SK-N-SH treated with all-trans-retinoic acid at 6 μM for 48 hours (cell line): ENCODE results near the gene CACNA2D3.

Source experiments
- ATAC-seq: fragments of 200-7000 bp; cut with Tn5 transposase; 3 replicates; pipeline ENCODE4 v1.9.1; 2020; ENCODE audit warnings: mild to moderate bottlenecking, moderate library complexity
- ARNTL ChIP-seq: fragments of 450-650 bp; formaldehyde crosslinking; IDR thresholded peaks from 2 replicates; pipeline ENCODE4 v1.5.0; 2020; ENCODE audit warnings: low read depth, mild to moderate bottlenecking, moderate library complexity, borderline replicate concordance
- BACH2 ChIP-seq: fragments of 250-450 bp; sonication (Bioruptor Pico); IDR thresholded peaks from 2 replicates; pipeline ENCODE4 v1.9.0; 2021; ENCODE audit warnings: mild to moderate bottlenecking, borderline replicate concordance
- CREB5 ChIP-seq: fragments of 250-450 bp; sonication (Bioruptor Pico); IDR thresholded peaks from 2 replicates; pipeline ENCODE4 v1.5.1; 2020; ENCODE audit warnings: low read depth, mild to moderate bottlenecking, moderate library complexity
- CSDC2 ChIP-seq: fragments of 250-450 bp; sonication (Bioruptor Pico); IDR thresholded peaks from 2 replicates; pipeline ENCODE4 v1.5.0; 2020; ENCODE audit warnings: mild to moderate bottlenecking, moderate library complexity
- CSRNP3 ChIP-seq: fragments of 250-450 bp; sonication (Bioruptor Pico); IDR thresholded peaks from 2 replicates; pipeline ENCODE4 v1.5.1; 2021; ENCODE audit warnings: mild to moderate bottlenecking, moderate library complexity
- ESRRG ChIP-seq: fragments of 250-450 bp; sonication (Bioruptor Pico); IDR thresholded peaks from 2 replicates; pipeline ENCODE4 v1.6.1; 2021; ENCODE audit warnings: mild to moderate bottlenecking
- OSR1 ChIP-seq: fragments of 250-450 bp; sonication (Bioruptor Pico); IDR thresholded peaks from 2 replicates; pipeline ENCODE4 v1.8.0; 2022; ENCODE audit warnings: moderate library complexity, mild to moderate bottlenecking, inconsistent platforms
- PATZ1 ChIP-seq: fragments of 250-450 bp; sonication (Bioruptor Pico); IDR thresholded peaks from 2 replicates; pipeline ENCODE4 v1.8.0; 2020; ENCODE audit warnings: mild to moderate bottlenecking, moderate library complexity, borderline replicate concordance
- PPARA ChIP-seq: fragments of 250-450 bp; sonication (Bioruptor Pico); IDR thresholded peaks from 2 replicates; pipeline ENCODE4 v1.5.0; 2020; ENCODE audit warnings: mild to moderate bottlenecking, borderline replicate concordance
- SNAI2 ChIP-seq: fragments of 250-450 bp; sonication (Bioruptor Pico); IDR thresholded peaks from 2 replicates; pipeline ENCODE4 v1.5.0; 2020; ENCODE audit warnings: mild to moderate bottlenecking, moderate library complexity
- TCF4 ChIP-seq: fragments of 250-450 bp; sonication (Bioruptor Pico); IDR thresholded peaks from 2 replicates; pipeline ENCODE4 v1.8.0; 2021; ENCODE audit warnings: mild to moderate bottlenecking, moderate library complexity, borderline replicate concordance
- TOX ChIP-seq: fragments of 250-450 bp; sonication (Bioruptor Pico); IDR thresholded peaks from 2 replicates; pipeline ENCODE4 v1.8.0; 2021; ENCODE audit warnings: mild to moderate bottlenecking, moderate library complexity, borderline replicate concordance
- ZC3H10 ChIP-seq: fragments of 250-450 bp; sonication (Bioruptor Pico); IDR thresholded peaks from 2 replicates; pipeline ENCODE4 v1.5.1; 2021; ENCODE audit warnings: mild to moderate bottlenecking, moderate library complexity
- ZFP3 ChIP-seq: fragments of 250-450 bp; sonication (Bioruptor Pico); IDR thresholded peaks from 2 replicates; pipeline ENCODE4 v1.5.0; 2020; ENCODE audit warnings: mild to moderate bottlenecking, moderate library complexity
- ZFP30 ChIP-seq: fragments of 450-650 bp; formaldehyde crosslinking; IDR thresholded peaks from 2 replicates; pipeline ENCODE4 v1.5.0; 2022; ENCODE audit warnings: mild to moderate bottlenecking, moderate library complexity
- ZNF565 ChIP-seq: fragments of 450-650 bp; formaldehyde crosslinking; conservative IDR thresholded peaks from 2 replicates; pipeline ENCODE4 v1.5.0; 2020; ENCODE audit warnings: low read depth, mild to moderate bottlenecking, moderate library complexity
- ZNF70 ChIP-seq: fragments of 450-650 bp; formaldehyde crosslinking; IDR thresholded peaks from 2 replicates; pipeline ENCODE4 v1.5.0; 2020; ENCODE audit warnings: mild to moderate bottlenecking, moderate library complexity
- ZNF8 ChIP-seq: fragments of 450-650 bp; formaldehyde crosslinking; IDR thresholded peaks from 2 replicates; pipeline ENCODE4 v1.5.0; 2020; ENCODE audit warnings: mild to moderate bottlenecking, moderate library complexity
- TF ChIP-seq, protein P1 (sequence below): fragments of 250-450 bp; sonication (Bioruptor Pico); IDR thresholded peaks from 2 replicates; pipeline ENCODE4 v1.8.0; 2021; ENCODE audit warnings: low read depth, mild to moderate bottlenecking, moderate library complexity, borderline replicate concordance
- TF ChIP-seq, protein P2 (sequence below): fragments of 250-450 bp; sonication (Bioruptor Pico); IDR thresholded peaks from 2 replicates; pipeline ENCODE4 v1.5.0; 2020; ENCODE audit warnings: mild to moderate bottlenecking, moderate library complexity

CACNA2D3 gene

GRCh38 chr3:54719914-54720313, 597.6 kb downstream of the CACNA2D3 start:
- TF ChIP-seq ZFP3 (CRISPR knock-in tag) (no peak), OSR1 (CRISPR knock-in tag) (no peak), ZFP30 (no peak), TOX (CRISPR knock-in tag) (no peak), TCF4 (CRISPR knock-in tag) (no peak), PPARA (CRISPR knock-in tag) (no peak), CSDC2 (CRISPR knock-in tag) (no peak), SNAI2 (no peak), ZNF565 (CRISPR knock-in tag) (no peak), BACH2 (no peak), ZNF70 (no peak), ARNTL (CRISPR knock-in tag) (no peak), CREB5 (no peak), ESRRG (CRISPR knock-in tag) (no peak), PATZ1 (CRISPR knock-in tag) (no peak), CSRNP3 (CRISPR knock-in tag) (no peak), ZNF8 (CRISPR knock-in tag) (no peak)
- TF ChIP-seq, protein P1, sequence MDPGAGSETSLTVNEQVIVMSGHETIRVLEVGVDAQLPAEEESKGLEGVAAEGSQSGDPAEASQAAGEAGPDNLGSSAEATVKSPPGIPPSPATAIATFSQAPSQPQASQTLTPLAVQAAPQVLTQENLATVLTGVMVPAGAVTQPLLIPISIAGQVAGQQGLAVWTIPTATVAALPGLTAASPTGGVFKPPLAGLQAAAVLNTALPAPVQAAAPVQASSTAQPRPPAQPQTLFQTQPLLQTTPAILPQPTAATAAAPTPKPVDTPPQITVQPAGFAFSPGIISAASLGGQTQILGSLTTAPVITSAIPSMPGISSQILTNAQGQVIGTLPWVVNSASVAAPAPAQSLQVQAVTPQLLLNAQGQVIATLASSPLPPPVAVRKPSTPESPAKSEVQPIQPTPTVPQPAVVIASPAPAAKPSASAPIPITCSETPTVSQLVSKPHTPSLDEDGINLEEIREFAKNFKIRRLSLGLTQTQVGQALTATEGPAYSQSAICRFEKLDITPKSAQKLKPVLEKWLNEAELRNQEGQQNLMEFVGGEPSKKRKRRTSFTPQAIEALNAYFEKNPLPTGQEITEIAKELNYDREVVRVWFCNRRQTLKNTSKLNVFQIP (CRISPR knock-in tag): no peak
- TF ChIP-seq, protein P2, sequence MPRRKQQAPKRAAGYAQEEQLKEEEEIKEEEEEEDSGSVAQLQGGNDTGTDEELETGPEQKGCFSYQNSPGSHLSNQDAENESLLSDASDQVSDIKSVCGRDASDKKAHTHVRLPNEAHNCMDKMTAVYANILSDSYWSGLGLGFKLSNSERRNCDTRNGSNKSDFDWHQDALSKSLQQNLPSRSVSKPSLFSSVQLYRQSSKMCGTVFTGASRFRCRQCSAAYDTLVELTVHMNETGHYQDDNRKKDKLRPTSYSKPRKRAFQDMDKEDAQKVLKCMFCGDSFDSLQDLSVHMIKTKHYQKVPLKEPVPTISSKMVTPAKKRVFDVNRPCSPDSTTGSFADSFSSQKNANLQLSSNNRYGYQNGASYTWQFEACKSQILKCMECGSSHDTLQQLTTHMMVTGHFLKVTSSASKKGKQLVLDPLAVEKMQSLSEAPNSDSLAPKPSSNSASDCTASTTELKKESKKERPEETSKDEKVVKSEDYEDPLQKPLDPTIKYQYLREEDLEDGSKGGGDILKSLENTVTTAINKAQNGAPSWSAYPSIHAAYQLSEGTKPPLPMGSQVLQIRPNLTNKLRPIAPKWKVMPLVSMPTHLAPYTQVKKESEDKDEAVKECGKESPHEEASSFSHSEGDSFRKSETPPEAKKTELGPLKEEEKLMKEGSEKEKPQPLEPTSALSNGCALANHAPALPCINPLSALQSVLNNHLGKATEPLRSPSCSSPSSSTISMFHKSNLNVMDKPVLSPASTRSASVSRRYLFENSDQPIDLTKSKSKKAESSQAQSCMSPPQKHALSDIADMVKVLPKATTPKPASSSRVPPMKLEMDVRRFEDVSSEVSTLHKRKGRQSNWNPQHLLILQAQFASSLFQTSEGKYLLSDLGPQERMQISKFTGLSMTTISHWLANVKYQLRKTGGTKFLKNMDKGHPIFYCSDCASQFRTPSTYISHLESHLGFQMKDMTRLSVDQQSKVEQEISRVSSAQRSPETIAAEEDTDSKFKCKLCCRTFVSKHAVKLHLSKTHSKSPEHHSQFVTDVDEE (CRISPR knock-in tag): no peak
- no peak for ATAC-seq

DNA sequence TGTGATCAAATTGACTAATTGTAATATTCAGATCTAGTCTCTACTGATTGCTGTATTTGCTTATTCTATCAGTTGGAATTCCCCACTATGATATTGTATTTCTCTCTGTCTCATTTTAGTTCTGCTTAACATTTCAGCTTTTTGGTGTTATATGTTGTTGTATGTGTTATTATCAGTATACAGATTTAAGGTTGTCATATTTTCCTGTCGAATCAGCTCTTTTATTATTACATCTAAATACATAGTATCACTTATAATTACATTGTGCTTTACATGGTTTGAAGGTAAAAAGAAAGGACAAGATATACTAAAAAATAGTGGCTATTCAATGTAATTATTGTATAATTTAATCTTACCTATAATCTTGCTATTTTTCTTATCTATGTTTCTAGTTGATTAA, 598.3 kb downstream of the CACNA2D3 start:
- TF ChIP-seq BACH2: no peak
- TF ChIP-seq ESRRG (CRISPR knock-in tag): no peak
- TF ChIP-seq SNAI2: no peak
- TF ChIP-seq CSRNP3 (CRISPR knock-in tag): no peak
- ATAC-seq: no peak

DNA sequence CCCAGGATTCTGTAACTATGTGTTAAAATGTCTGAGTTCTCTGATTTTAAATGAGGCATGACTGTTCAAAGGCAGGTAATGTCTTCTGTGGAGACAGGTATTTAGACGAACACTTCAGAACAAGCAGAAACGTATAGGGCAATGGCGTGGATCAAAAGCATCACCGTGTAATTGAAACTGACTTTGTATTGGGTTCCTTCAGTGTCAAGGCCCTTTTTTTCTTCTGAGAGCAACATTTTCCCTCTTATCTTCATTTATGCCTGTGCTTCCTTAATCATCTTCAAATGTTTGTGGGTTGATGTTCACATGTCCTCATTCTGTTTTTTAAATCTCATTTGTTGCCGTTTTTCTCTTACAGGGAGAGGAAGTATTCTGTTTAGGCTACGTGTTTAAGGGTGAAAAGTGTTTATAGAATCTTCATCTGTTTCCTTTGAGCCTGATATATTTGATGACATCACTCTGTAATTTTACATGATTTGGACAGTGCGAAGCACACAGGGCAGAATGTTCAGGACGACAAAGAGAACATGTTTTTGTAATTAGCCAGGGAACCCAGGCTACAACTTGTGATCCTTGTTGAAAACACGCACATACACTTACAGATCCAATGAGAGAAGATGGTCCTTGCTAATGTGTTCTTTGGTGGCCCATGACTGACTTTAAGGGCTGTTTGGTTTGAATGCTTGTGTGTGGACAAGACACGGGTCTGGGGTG, 609.5 kb downstream of the CACNA2D3 start:
- no peak for ATAC-seq
- TF ChIP-seq SNAI2 (no peak), PATZ1 (CRISPR knock-in tag) (no peak), ZNF565 (CRISPR knock-in tag) (no peak), ZNF8 (CRISPR knock-in tag) (no peak), ZC3H10 (CRISPR knock-in tag) (no peak), PPARA (CRISPR knock-in tag) (no peak), TOX (CRISPR knock-in tag) (no peak)
- TF ChIP-seq, protein P2 (CRISPR knock-in tag): no peak
- TF ChIP-seq, all 23 proteins: peak for 0
